B cell (primary cell): Measurements from ENCODE around the gene SHC4.

Source experiments
- CTCF ChIP-seq: fragments of 200-600 bp; IDR thresholded peaks from one replicate; pipeline ENCODE4 v1.8.0; 2022; ENCODE audit warnings: antibody characterized with exemption, mild to moderate bottlenecking
- EZH2 ChIP-seq: IDR thresholded peaks from 2 replicates; pipeline ENCODE4 v1.6.1; 2012; ENCODE audit warnings: borderline replicate concordance, low read depth, mild to moderate bottlenecking, moderate library complexity, low read length; ENCODE audit not compliant: insufficient read depth, poor library complexity, severe bottlenecking

- no peak for TF ChIP-seq CTCF
- no peak for TF ChIP-seq EZH2
Measured at GRCh38 chr15:48774484-48774883, 189.2 kb downstream of the SHC4 start.
